Measurements from ENCODE around the gene TRAF3. TPM values are rescaled to one million over a fixed set of nuclear protein-coding genes. Genes with fewer than 3 reads are reported as not detected.
"Not testable (repeated sequence)": the region's sequence is repeated elsewhere in the genome, so short reads cannot be mapped to it uniquely, and the experiment has no call there.

The TRAF3 gene
- total and polyA plus RNA-seq, 4 donors: 19.8 to 46.3 (median 41.9) TPM

DNA sequence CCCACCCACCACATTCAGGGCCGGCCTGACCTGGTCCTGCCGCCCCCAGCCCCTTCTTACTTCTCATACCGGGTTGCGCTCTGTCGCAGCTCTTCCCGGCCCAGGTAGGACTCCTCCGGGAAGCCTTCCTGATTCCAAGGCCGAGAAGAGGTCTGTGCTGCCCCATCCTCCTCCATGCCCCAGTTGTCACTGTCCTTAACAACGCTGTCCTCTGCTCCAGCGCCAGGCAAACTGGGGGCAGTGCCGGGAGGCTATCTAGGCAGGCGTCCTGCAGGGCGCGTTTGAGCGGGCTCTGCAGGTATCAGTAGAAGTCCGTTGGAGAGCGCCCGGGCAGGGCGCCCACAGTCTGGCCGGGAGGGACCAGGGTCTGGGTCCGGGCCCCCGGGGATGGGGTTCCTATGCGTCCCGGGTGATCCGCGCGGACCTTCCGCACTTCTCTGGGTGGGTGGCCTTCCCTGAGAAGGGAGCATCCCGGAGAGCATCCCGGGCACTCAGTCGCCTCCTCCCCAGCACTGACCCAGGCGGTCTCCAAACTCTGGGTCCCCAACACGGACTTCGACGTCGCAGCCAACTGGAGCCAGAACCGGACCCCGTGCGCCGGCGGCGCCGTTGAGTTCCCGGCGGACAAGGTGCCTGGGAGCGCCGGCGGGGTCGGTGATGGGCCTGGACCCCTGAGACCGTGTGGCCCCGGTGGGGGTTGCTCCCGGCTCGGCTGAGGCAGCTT, 146.1 kb downstream of the TRAF3 start:
- Histone ChIP-seq H3K4me1 (ENCODE audit: control insufficient read depth, insufficient read depth, low read length) (peaks cover 23% of the 10 kb centered on the region), H3K27ac (ENCODE audit: low read depth, low read length) (no peak overlapping the region), H3K9me3 (ENCODE audit: control insufficient read depth, insufficient read depth, low read length) (no peaks in the 10 kb centered on the region), H3K36me3 (ENCODE audit: control insufficient read depth, insufficient read depth, low read length) (peaks cover 2% of the 10 kb centered on the region), H3K27me3 (ENCODE audit: control insufficient read depth, insufficient read depth, low read length) (peaks cover 57% of the 10 kb centered on the region), H3K4me3 (ENCODE audit: low read depth, low read length) (peak overlapping the region; percentile 16)
- no peak for DNase-seq (ENCODE audit: low read depth in 4 of 6, low spot score in 6 of 6)
- WGBS (ENCODE audit: insufficient coverage): 4% methylated on average over 53 of the region's 53 CpGs

DNA sequence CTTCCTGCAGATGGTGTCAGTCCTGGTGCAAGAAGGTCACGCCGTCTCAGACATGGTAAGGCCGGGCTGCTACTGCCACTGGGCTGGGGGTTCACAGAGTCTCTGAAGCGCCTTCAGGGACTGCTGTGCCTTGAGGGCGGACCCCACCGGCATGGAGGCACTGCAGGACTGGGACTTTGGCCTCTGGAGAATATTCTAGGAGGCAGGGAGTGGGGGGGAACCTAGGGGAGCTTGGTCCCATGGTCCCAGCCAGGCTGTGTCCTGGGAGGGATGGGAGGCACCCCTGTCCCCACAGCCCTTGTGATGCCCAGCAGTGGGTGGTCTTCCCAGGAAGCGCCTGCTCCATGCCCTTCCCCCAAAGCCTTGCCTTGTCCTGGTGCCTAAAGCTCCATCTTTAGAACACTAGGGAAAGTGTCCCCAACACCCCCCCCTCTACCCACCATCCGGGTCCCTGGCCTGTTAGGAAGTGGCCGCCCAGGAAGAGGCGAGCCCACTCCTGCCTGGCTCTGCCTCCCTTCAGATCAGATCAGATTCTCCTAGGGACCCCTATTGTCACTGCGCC, 146.8 kb downstream of the TRAF3 start:
- peaks cover 30% of the 10 kb centered on the region for H3K4me1 ChIP-seq (ENCODE audit: control insufficient read depth, insufficient read depth, low read length)
- no peak overlapping the region for H3K4me3 ChIP-seq (ENCODE audit: low read depth, low read length)
- H3K27me3 ChIP-seq (ENCODE audit: control insufficient read depth, insufficient read depth, low read length): peaks cover 63% of the 10 kb centered on the region
- no peak overlapping the region for H3K27ac ChIP-seq (ENCODE audit: low read depth, low read length)
- no peaks in the 10 kb centered on the region for H3K9me3 ChIP-seq (ENCODE audit: control insufficient read depth, insufficient read depth, low read length)
- DNase-seq (ENCODE audit: low read depth in 4 of 6, low spot score in 6 of 6): no peak
- WGBS (ENCODE audit: insufficient coverage): 47% methylated on average over 11 of the region's 11 CpGs
- H3K36me3 ChIP-seq (ENCODE audit: control insufficient read depth, insufficient read depth, low read length): peaks cover 2% of the 10 kb centered on the region

DNA sequence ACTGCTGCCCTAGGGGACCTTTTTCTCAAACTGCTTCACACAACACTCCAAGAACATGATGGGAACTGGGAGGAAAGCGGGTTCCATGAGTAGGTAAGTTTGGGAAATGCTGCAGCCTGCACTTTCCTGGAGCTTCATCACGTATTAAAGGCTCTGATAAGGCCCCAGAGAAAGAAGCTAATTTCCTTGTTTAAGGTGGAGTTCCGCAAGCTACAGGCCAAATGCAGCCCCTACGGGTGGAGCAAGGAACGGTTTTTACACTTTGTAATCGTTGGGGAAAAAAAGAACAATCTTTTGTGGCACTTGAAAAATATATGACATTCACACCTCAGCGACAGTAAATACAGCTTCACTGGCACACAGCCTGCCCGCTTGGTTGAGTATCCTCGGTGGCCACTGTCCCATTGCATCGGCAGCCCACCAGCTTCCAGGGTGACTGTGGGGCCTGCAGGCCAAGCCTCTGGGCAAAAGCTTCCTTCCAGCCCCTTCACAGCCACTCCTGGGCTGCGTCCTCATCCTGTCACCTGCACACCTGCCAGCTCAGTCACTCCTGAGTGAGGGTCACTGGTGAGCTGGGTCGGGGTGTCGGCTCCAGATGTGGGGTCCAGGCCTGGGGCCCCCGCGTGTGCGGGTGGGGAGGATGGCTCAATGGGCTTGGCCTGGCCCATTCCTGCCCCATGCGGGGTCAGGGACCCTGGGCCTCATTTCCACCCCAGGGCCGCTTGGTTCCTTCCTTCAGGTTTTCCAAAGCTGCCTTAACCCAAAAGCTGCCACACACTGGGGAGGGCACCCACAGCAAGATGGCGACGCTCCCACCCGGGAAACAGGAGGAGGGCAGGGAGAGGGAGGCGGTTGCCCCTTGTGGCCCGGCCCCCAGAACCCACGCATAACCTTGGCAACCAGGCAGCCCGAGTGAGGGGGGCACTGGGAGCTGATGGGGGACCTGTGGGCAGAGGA, 147.7 kb downstream of the TRAF3 start:
- no peak overlapping the region for H3K4me3 ChIP-seq (ENCODE audit: low read depth, low read length)
- peaks cover 37% of the 10 kb centered on the region for H3K4me1 ChIP-seq (ENCODE audit: control insufficient read depth, insufficient read depth, low read length)
- DNase-seq (ENCODE audit: low read depth in 4 of 6, low spot score in 6 of 6): no peak
- H3K27ac ChIP-seq (ENCODE audit: low read depth, low read length): no peak overlapping the region
- WGBS (ENCODE audit: insufficient coverage): 73% methylated on average over 14 of the region's 25 CpGs
- peaks cover 2% of the 10 kb centered on the region for H3K36me3 ChIP-seq (ENCODE audit: control insufficient read depth, insufficient read depth, low read length)
- H3K27me3 ChIP-seq (ENCODE audit: control insufficient read depth, insufficient read depth, low read length): peaks cover 72% of the 10 kb centered on the region
- H3K9me3 ChIP-seq (ENCODE audit: control insufficient read depth, insufficient read depth, low read length): no peaks in the 10 kb centered on the region

DNA sequence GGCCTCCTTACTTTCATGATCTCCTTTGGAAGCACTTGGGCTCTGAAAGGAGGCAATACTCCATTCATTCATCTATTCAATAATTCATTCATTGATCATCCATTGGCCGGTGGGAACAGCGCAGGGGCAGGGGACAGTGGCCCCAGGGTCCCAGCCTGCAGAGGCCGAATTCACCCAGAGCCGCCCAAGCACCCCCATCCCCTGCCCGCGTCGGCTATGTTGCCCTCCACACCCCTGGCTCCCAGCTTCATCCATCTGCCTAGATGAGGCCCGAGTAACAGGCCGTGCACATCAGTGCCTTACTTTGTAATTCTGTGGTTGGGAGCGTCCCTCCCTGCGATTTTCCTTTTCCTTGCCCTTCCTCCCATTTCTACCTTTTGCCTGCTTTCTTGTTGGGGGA, 148.4 kb downstream of the TRAF3 start:
- Histone ChIP-seq H3K36me3 (ENCODE audit: control insufficient read depth, insufficient read depth, low read length) (peaks cover 4% of the 10 kb centered on the region), H3K4me3 (ENCODE audit: low read depth, low read length) (no peak overlapping the region)

DNA sequence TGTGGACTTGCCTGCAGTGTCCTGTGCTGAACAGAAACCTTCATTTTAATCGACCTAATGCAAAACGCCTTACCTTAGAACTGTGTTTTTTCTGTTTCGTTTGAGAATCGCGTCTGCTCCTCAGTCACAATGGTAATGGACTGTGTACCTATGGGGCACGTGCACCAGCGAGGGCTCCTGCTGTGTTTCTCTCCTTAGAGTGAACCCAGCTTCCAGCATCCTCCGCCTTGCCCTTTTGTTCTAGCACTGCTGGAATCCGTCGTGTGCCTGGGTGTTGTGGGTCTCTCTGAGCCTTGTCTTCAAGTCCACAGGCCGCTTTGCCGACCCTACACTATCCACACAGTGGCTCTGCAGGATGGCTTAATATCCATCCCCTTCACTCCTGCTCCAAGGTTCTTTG, 148.9 kb downstream of the TRAF3 start:
- Histone ChIP-seq H3K4me1 (ENCODE audit: control insufficient read depth, insufficient read depth, low read length) (peaks cover 46% of the 10 kb centered on the region), H3K9me3 (ENCODE audit: control insufficient read depth, insufficient read depth, low read length) (no peaks in the 10 kb centered on the region), H3K27ac (ENCODE audit: low read depth, low read length) (no peak overlapping the region), H3K36me3 (ENCODE audit: control insufficient read depth, insufficient read depth, low read length) (peaks cover 6% of the 10 kb centered on the region), H3K27me3 (ENCODE audit: control insufficient read depth, insufficient read depth, low read length) (peaks cover 79% of the 10 kb centered on the region), H3K4me3 (ENCODE audit: low read depth, low read length) (no peak overlapping the region)
- DNase-seq (ENCODE audit: low read depth in 4 of 6, low spot score in 6 of 6): no peak
- WGBS (ENCODE audit: insufficient coverage): 40% methylated on average over 6 of the region's 12 CpGs

More for the DNA sequence above, 148.4 kb downstream of the TRAF3 start:
- no peak overlapping the region for H3K27ac ChIP-seq (ENCODE audit: low read depth, low read length)
- no peaks in the 10 kb centered on the region for H3K9me3 ChIP-seq (ENCODE audit: control insufficient read depth, insufficient read depth, low read length)
- peaks cover 43% of the 10 kb centered on the region for H3K4me1 ChIP-seq (ENCODE audit: control insufficient read depth, insufficient read depth, low read length)
- 70% methylated on average over 6 of the region's 11 CpGs for WGBS (ENCODE audit: insufficient coverage)
- peaks cover 75% of the 10 kb centered on the region for H3K27me3 ChIP-seq (ENCODE audit: control insufficient read depth, insufficient read depth, low read length)
- DNase-seq (ENCODE audit: low read depth in 4 of 6, low spot score in 6 of 6): no peak

DNA sequence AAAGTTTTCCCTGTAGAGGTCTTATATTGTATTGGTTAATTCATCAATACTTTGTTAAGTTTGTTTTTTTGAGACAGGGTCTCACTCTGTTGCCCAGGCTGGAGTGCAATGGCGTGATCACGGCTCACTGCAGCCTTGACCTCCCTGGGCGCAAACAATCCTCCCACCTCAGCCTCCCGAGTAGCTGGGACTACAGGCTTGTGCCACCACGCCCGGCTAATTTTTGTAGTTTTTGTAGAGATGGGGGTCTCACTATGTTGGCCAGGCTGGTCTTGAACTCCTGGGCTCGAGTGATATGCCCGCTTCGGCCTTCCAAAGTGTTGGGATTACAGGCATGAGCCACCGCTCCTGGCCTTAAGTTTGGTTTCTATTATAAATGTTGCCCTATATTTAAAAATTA, 149.6 kb downstream of the TRAF3 start:
- WGBS (ENCODE audit: insufficient coverage): no CpG with 5 or more reads among the region's 10 CpGs
- H3K9me3 ChIP-seq (ENCODE audit: control insufficient read depth, insufficient read depth, low read length); H3K27ac ChIP-seq (ENCODE audit: low read depth, low read length); H3K4me3 ChIP-seq (ENCODE audit: low read depth, low read length); DNase-seq (ENCODE audit: low read depth in 4 of 6, low spot score in 6 of 6): not testable (repeated sequence)
- Histone ChIP-seq H3K4me1 (ENCODE audit: control insufficient read depth, insufficient read depth, low read length) (peaks cover 46% of the 10 kb centered on the region), H3K27me3 (ENCODE audit: control insufficient read depth, insufficient read depth, low read length) (peaks cover 82% of the 10 kb centered on the region), H3K36me3 (ENCODE audit: control insufficient read depth, insufficient read depth, low read length) (peaks cover 14% of the 10 kb centered on the region)

DNA sequence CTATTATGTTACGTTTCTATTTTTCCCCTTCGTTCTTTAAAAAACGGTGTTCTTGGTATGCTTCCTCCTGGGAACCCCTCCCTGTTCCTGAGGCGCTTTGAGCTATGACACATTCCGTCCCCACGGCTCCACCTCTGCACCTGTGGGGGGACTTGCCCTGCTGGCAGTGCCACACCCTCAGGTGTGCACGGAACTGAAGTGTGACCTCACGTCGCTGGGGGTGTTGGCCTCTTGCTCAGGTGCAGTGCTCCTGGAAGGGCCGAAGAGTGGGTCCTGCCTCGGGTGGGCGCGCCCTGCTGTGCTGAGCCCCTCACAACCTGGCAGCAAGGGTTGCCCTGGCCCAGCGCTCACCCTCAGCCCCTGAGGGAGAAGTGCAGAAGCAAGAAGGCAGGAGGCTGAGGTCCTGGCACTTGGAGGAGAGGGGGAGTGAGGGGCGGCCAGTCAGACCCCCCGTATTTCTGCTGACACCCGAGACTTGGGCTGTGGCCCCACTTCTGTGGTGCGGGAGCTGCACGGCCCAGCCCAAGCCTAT, 150.2 kb downstream of the TRAF3 start:
- no peak overlapping the region for H3K27ac ChIP-seq (ENCODE audit: low read depth, low read length)
- DNase-seq (ENCODE audit: low read depth in 4 of 6, low spot score in 6 of 6): no peak
- peaks cover 78% of the 10 kb centered on the region for H3K27me3 ChIP-seq (ENCODE audit: control insufficient read depth, insufficient read depth, low read length)
- no peak overlapping the region for H3K4me3 ChIP-seq (ENCODE audit: low read depth, low read length)
- peaks cover 19% of the 10 kb centered on the region for H3K36me3 ChIP-seq (ENCODE audit: control insufficient read depth, insufficient read depth, low read length)
- peaks cover 45% of the 10 kb centered on the region for H3K4me1 ChIP-seq (ENCODE audit: control insufficient read depth, insufficient read depth, low read length)
- WGBS (ENCODE audit: insufficient coverage): 44% methylated on average over 19 of the region's 19 CpGs
- H3K9me3 ChIP-seq (ENCODE audit: control insufficient read depth, insufficient read depth, low read length): no peaks in the 10 kb centered on the region

DNA sequence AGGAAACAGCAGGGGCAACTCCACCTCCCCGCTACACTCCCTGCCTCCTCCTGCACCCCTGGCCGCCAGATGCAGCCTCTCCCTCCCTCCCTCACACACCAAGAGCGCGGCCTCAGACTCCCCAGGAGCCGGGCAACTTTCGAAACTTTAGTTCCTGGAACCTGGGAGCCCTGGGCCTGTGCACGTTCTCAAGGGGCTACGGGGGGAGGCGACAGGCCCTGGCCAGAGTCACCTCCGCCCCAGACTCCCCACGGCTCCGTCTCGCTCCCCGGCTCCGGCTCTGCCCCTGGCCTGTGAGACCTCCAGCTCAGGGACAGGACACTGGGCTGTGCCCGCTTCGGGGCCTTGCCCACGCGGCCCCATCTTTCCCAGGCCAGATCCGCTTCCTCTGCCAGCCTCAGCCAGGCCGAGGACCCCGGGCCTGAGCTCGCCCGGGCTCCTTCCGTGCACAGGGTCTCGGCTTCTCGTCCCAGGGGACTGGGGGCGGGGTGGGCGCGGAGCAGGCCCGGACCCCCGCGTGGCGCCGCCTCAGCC, 150.7 kb downstream of the TRAF3 start:
- Histone ChIP-seq H3K4me3 (ENCODE audit: low read depth, low read length) (peak overlapping the region; percentile 30), H3K4me1 (ENCODE audit: control insufficient read depth, insufficient read depth, low read length) (peaks cover 40% of the 10 kb centered on the region), H3K36me3 (ENCODE audit: control insufficient read depth, insufficient read depth, low read length) (peaks cover 24% of the 10 kb centered on the region), H3K27me3 (ENCODE audit: control insufficient read depth, insufficient read depth, low read length) (peaks cover 72% of the 10 kb centered on the region), H3K9me3 (ENCODE audit: control insufficient read depth, insufficient read depth, low read length) (no peaks in the 10 kb centered on the region), H3K27ac (ENCODE audit: low read depth, low read length) (no peak overlapping the region)
- WGBS (ENCODE audit: insufficient coverage): 7% methylated on average over 35 of the region's 35 CpGs
- DNase-seq (ENCODE audit: low read depth in 4 of 6, low spot score in 6 of 6): no peak
